Endothelial cell of umbilical vein (primary cell): Measurements from ENCODE around the gene HBE1. TPM values are rescaled to one million over a fixed set of nuclear protein-coding genes. Genes with fewer than 3 reads are reported as not detected.

Experiments used
- BruUV-seq: library from RNA; stranded (reverse); fragments of 400-500 nt; replicated peaks from 2 replicates; lab custom pipeline; 2021; lab: Mats Ljungman, UMichigan
- CTCF ChIA-PET: fragments of 300-600, 350-600 bp; sonication (Branson Sonifier 250); formaldehyde crosslinking; loops from one replicate; lab custom pipeline; 2021; ENCODE audit warnings: antibody characterized with exemption, inconsistent platforms; lab: Charles Lee
- POLR2A ChIA-PET: fragments of 300-600, 350-600 bp; sonication (Branson Sonifier 250); formaldehyde crosslinking; loops from one replicate; lab custom pipeline; 2021; ENCODE audit warnings: antibody characterized with exemption, inconsistent platforms; lab: Charles Lee
- DNase-seq: peaks from one replicate; pipeline ENCODE4 v3.0.0-alpha.2; 2011; ENCODE audit warnings: low read depth, low spot score
- FAIRE-seq: peaks from 2 replicates; lab custom pipeline; 2011; peaks lifted over from hg19 to GRCh38; lab: Jason Lieb, UNC
- H2AFZ ChIP-seq: 2 replicates; pipeline ENCODE4 v1.6.0; 2012; ENCODE audit warnings: low read depth, low read length, control low read depth, inconsistent platforms
- H3K27ac ChIP-seq: 2 replicates; pipeline ENCODE4 v1.5.1; 2011; ENCODE audit warnings: low read depth, mild to moderate bottlenecking, control low read depth, low read length, moderate library complexity; ENCODE audit not compliant: insufficient read depth
- H3K27me3 ChIP-seq, 2 experiments: 2 replicates each; pipeline versions ENCODE4 v1.6.0 to v1.6.1; 2011; ENCODE audit warnings: low read length in 2 of 2, mixed read lengths in 1 of 2; ENCODE audit not compliant: control insufficient read depth in 2 of 2, insufficient read depth in 2 of 2
- H3K36me3 ChIP-seq, 2 experiments: 2 replicates in 1 of 2; 3 replicates in 1 of 2; pipeline ENCODE4 v1.5.1; 2011; ENCODE audit warnings: low read length in 2 of 2, mild to moderate bottlenecking in 1 of 2, moderate library complexity in 1 of 2; ENCODE audit not compliant: control insufficient read depth in 2 of 2, insufficient read depth in 2 of 2; ENCODE audit errors: extremely low read depth in 1 of 2
- H3K4me1 ChIP-seq: 3 replicates; pipeline ENCODE4 v1.5.1; 2011; ENCODE audit warnings: mild to moderate bottlenecking, low read length; ENCODE audit not compliant: control insufficient read depth, insufficient read depth; ENCODE audit errors: extremely low read depth
- H3K4me2 ChIP-seq: 2 replicates; pipeline ENCODE4 v1.6.1; 2011; ENCODE audit warnings: low read length, control low read depth, mixed read lengths; ENCODE audit not compliant: insufficient read depth
- H3K4me3 ChIP-seq, 3 experiments: fragments of 200-600 bp in 1 of 3; sonication (generic), shearing (Covaris generic) in 1 of 3; replicated peaks in 1 of 3; 2 replicates each; pipeline ENCODE4 v1.5.1; 2011 to 2016; ENCODE audit warnings: control low read depth in 3 of 3, low read length in 3 of 3, mild to moderate bottlenecking in 2 of 3, inconsistent platforms in 1 of 3, low read depth in 1 of 3, moderate library complexity in 1 of 3; ENCODE audit not compliant: insufficient read depth in 1 of 3
- H3K79me2 ChIP-seq: 2 replicates; pipeline ENCODE4 v1.6.0; 2012; ENCODE audit warnings: low read length, inconsistent platforms; ENCODE audit not compliant: control insufficient read depth, insufficient read depth
- H3K9ac ChIP-seq: replicated peaks from 2 replicates; pipeline ENCODE3; 2011; ENCODE audit warnings: low read length, control low read depth; ENCODE audit not compliant: insufficient read depth; ENCODE audit errors: extremely low read depth
- H3K9me1 ChIP-seq: replicated peaks from 3 replicates; pipeline ENCODE4 v1.6.0; 2011; ENCODE audit warnings: mild to moderate bottlenecking, low read length; ENCODE audit not compliant: control insufficient read depth, insufficient read depth; ENCODE audit errors: extremely low read depth
- H3K9me3 ChIP-seq: replicated peaks from 2 replicates; pipeline ENCODE4 v1.5.1; 2012; ENCODE audit warnings: low read length, inconsistent platforms; ENCODE audit not compliant: control insufficient read depth, insufficient read depth
- H4K20me1 ChIP-seq: replicated peaks from 2 replicates; pipeline ENCODE3; 2011; ENCODE audit warnings: mild to moderate bottlenecking, low read length; ENCODE audit not compliant: control insufficient read depth, insufficient read depth; ENCODE audit errors: extremely low read depth
- EZH2 ChIP-seq: IDR thresholded peaks from 2 replicates; pipeline ENCODE4 v1.6.1; 2012; ENCODE audit warnings: borderline replicate concordance, low read depth, mild to moderate bottlenecking, moderate library complexity, low read length, inconsistent platforms; ENCODE audit not compliant: severe bottlenecking
- FOS ChIP-seq: IDR thresholded peaks from 2 replicates; pipeline ENCODE4 v1.6.1; 2011; ENCODE audit warnings: mild to moderate bottlenecking, low read length, moderate library complexity, borderline replicate concordance; ENCODE audit not compliant: insufficient read depth
- GATA2 ChIP-seq: IDR thresholded peaks from 2 replicates; pipeline ENCODE4 v1.7.0; 2011; ENCODE audit warnings: low read depth, mild to moderate bottlenecking, moderate library complexity, mixed read lengths, low read length; ENCODE audit not compliant: insufficient read length, insufficient read depth
- JUN ChIP-seq: IDR thresholded peaks from 2 replicates; pipeline ENCODE4 v1.6.1; 2011; ENCODE audit warnings: borderline replicate concordance, low read depth; ENCODE audit not compliant: insufficient read length, insufficient read depth
- MAX ChIP-seq: IDR thresholded peaks from 2 replicates; pipeline ENCODE4 v1.6.1; 2011; ENCODE audit not compliant: insufficient read depth, insufficient read length
- POLR2A ChIP-seq: IDR thresholded peaks from 2 replicates; pipeline ENCODE4 v1.6.1; 2012; ENCODE audit warnings: low read depth, mild to moderate bottlenecking, control low read depth, low read length
- POLR2AphosphoS5 ChIP-seq: IDR thresholded peaks from 2 replicates; pipeline ENCODE4 v1.6.1; 2012; ENCODE audit warnings: low read depth, mild to moderate bottlenecking, control low read depth, low read length, moderate library complexity; ENCODE audit not compliant: insufficient read depth
- dilution Hi-C: fragments of 300-500 bp; cut with MboI; formaldehyde crosslinking; loops from one replicate; pipeline ENCODE4 v1.15.0; 2019; ENCODE audit warnings: low sequenced_read_pairs; ENCODE audit not compliant: extremely low pct_ligation_motif_present
- intact Hi-C: fragments of 100-400 bp; cut with micrococcal nuclease; formaldehyde crosslinking; loops from one replicate; pipeline ENCODE4 v1.10.0; 2022
- polyA plus RNA-seq, 4 experiments: library from polyadenylated mRNA; depleted of rRNA in 3 of 4; stranded (reverse) in 3 of 4; unstranded in 1 of 4; fragments of >200 nt; gene quantifications; 2 replicates each; pipeline versions ENCODE4 v1.2.1 to v1.2.3, GENCODE V29; 2011 to 2012; ENCODE audit warnings: missing spikeins in 1 of 4
- total RNA-seq: library from RNA; stranded (reverse); gene quantifications from 2 replicates; pipeline ENCODE4 v1.2.3, GENCODE V29; 2021
- TF ChIP-seq, protein P1 (sequence below), 2 donors: IDR thresholded peaks; 1 replicate in 1 of 2; 2 replicates in 1 of 2; pipeline ENCODE4 v1.5.1; 2011; ENCODE audit warnings: low read length in 2 of 2, mild to moderate bottlenecking in 2 of 2, moderate library complexity in 2 of 2, control low read depth in 1 of 2, inconsistent platforms in 1 of 2, low read depth in 1 of 2; ENCODE audit not compliant: insufficient read depth in 1 of 2; ENCODE audit errors: extremely low read depth in 1 of 2

Gene HBE1
- total and polyA plus RNA-seq, 2 donors (not counting 3 experiments of a cell fraction or from before 2014, with no cell fraction given) = 0.37 TPM; not detected in 1

DNA sequence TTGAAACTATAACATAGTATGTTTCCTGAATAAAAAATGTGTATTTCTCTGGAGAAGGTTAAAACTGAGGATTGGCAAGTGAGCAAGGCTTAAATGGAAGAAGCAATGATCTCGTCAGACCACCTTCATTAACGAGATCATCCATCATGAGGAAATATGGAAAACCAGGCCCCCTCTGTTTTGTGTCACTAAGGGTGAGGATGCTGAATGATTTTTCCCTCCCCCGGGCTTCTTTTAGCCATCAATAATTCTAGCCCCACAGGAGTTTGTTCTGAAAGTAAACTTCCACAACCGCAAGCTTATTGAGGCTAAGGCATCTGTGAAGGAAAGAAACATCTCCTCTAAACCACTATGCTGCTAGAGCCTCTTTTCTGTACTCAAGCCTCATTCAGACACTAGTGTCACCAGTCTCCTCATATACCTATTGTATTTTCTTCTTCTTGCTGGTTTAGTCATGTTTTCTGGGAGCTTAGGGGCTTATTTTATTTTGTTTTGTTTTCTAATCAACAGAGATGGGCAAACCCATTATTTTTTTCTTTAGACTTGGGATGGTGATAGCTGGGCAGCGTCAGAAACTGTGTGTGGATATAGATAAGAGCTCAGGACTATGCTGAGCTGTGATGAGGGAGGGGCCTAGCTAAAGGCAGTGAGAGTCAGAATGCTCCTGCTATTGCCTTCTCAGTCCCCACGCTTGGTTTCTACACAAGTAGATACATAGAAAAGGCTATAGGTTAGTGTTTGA is 5.8 kb upstream of the HBE1 start:
- Histone ChIP-seq H3K4me2 (no peak overlapping the region), H4K20me1 (no peaks in the 10 kb centered on the region), H3K9ac (no peak overlapping the region), H3K9me1 (no peaks in the 10 kb centered on the region), H3K4me3 (no peak overlapping the region), H3K27ac (no peak overlapping the region), H3K79me2 (no peaks in the 10 kb centered on the region), H2AFZ (no peak overlapping the region), H3K27me3 (no peaks in the 10 kb centered on the region), H3K9me3 (no peaks in the 10 kb centered on the region), H3K36me3 (no peaks in the 10 kb centered on the region), H3K4me1 (peaks cover 4% of the 10 kb centered on the region)
- no peak for TF ChIP-seq GATA2
- no peak for TF ChIP-seq POLR2AphosphoS5
- no peak for TF ChIP-seq MAX
- no peak for TF ChIP-seq JUN
- TF ChIP-seq EZH2 = no peak
- TF ChIP-seq FOS = no peak
- no peak for TF ChIP-seq POLR2A
- dilution Hi-C loops (no loop called here), intact Hi-C loops (no loop called here)
- CTCF ChIA-PET = interaction anchor here (1.0 to 1.1 kb wide), 2 partner anchors 10 to 25 kb away, joined by 3 to 4 read pairs; no protein-coding TSS in a partner anchor
- no peak for DNase-seq
- BruUV-seq = no TSS peak
- POLR2A ChIA-PET = no interaction called here
- FAIRE-seq = no peak

DNA sequence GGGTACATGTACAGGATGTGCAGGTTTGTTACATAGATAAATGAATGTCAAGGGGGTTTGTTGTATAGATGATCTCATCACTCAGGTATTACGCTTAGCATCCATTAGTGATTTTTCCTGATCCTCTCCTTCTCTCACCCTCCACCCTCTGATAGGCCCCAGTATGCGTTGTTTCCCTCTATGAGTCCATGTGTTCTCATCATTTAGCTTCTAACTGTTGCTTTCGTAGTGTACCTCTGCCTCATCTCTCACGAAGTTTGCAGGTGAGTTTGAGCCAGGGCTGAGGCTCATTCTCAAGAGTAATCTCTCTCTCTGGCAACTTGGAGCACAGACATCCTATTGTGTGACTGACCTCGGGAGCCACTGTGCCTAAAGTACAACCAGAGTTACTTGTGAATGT is 4.7 kb upstream of the HBE1 start:
- POLR2A ChIA-PET = no interaction called here
- CTCF ChIA-PET = no interaction called here
- H3K9ac ChIP-seq = no peak overlapping the region
- H3K27me3 ChIP-seq = no peaks in the 10 kb centered on the region
- H3K79me2 ChIP-seq = no peaks in the 10 kb centered on the region
- no peaks in the 10 kb centered on the region for H3K36me3 ChIP-seq
- no peaks in the 10 kb centered on the region for H3K9me3 ChIP-seq
- intact Hi-C loops = no loop called here
- DNase-seq (no peak), FAIRE-seq (no peak)
- no TSS peak for BruUV-seq
- dilution Hi-C loops = no loop called here
- no peak overlapping the region for H3K4me2 ChIP-seq
- TF ChIP-seq POLR2AphosphoS5 = no peak
- TF ChIP-seq FOS = no peak
- TF ChIP-seq, protein P1, sequence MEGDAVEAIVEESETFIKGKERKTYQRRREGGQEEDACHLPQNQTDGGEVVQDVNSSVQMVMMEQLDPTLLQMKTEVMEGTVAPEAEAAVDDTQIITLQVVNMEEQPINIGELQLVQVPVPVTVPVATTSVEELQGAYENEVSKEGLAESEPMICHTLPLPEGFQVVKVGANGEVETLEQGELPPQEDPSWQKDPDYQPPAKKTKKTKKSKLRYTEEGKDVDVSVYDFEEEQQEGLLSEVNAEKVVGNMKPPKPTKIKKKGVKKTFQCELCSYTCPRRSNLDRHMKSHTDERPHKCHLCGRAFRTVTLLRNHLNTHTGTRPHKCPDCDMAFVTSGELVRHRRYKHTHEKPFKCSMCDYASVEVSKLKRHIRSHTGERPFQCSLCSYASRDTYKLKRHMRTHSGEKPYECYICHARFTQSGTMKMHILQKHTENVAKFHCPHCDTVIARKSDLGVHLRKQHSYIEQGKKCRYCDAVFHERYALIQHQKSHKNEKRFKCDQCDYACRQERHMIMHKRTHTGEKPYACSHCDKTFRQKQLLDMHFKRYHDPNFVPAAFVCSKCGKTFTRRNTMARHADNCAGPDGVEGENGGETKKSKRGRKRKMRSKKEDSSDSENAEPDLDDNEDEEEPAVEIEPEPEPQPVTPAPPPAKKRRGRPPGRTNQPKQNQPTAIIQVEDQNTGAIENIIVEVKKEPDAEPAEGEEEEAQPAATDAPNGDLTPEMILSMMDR (IDR thresholded peaks at IDR 0.05; ENCODE audit: extremely low read depth in 1 of 2, insufficient read depth in 1 of 2, low read depth in 1 of 2, low read length in 2 of 2) = no peak
- no peak for TF ChIP-seq MAX
- H3K4me1 ChIP-seq = no peaks in the 10 kb centered on the region
- no peaks in the 10 kb centered on the region for H4K20me1 ChIP-seq
- H3K4me3 ChIP-seq = no peak overlapping the region
- H3K9me1 ChIP-seq = no peaks in the 10 kb centered on the region
- peak overlapping the region; percentile 51 for H2AFZ ChIP-seq
- no peak overlapping the region for H3K27ac ChIP-seq
